ENCODE data around the gene SRPK2.

SRPK2 gene

GRCh38 chr7:105141068-105141467 lies 247.7 kb downstream of the SRPK2 start:
- H3K9ac ChIP-seq (ENCODE audit: low read depth, low read length, poor library complexity, severe bottlenecking), result no peak overlapping the region
- no peak overlapping the region for H2AFZ ChIP-seq (ENCODE audit: low read length)

DNA sequence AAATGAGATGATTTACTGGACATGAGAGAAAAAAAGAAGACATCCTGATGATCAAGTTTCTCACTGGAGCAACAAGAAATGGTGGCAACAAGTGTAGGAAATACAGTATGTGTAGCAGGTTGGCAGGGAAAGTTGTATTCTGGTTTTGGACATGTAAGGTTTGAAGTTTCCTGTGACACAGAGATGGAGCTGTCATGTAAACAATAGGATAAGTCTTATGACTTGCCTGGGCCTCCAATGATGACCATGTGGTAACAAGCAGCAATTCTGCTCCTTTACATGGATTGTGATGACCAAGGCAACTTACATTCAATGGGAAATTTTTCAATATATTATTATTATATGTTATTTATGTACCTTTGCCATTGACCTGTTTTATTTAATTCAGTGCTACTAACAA lies 249.3 kb downstream of the SRPK2 start:
- no peak overlapping the region for H3K4me2 ChIP-seq (ENCODE audit: low read depth, low read length, poor library complexity, severe bottlenecking)
- H4K20me1 ChIP-seq (ENCODE audit: insufficient read depth, low read length, poor library complexity, severe bottlenecking), result peaks cover 4% of the 10 kb centered on the region
- no peaks in the 10 kb centered on the region for H3K9me3 ChIP-seq (ENCODE audit: insufficient read depth, low read depth, low read length)
- peaks cover 31% of the 10 kb centered on the region for H3K79me2 ChIP-seq (ENCODE audit: insufficient read depth, low read length)
- no peak overlapping the region for H3K9ac ChIP-seq (ENCODE audit: low read depth, low read length, poor library complexity, severe bottlenecking)
- no peaks in the 10 kb centered on the region for H3F3A ChIP-seq (ENCODE audit: low read depth)
- no peak overlapping the region for H3K4me3 ChIP-seq (ENCODE audit: low read length, poor library complexity, severe bottlenecking)
- H3K36me3 ChIP-seq (ENCODE audit: insufficient read depth, low read length), result peaks cover 80% of the 10 kb centered on the region
- no peaks in the 10 kb centered on the region for H3K9me2 ChIP-seq (replicated peaks; ENCODE audit: low read depth, low read length)
- TF ChIP-seq EZH2phosphoT487 (IDR thresholded peaks at IDR 0.05; ENCODE audit: borderline replicate concordance) (no peak), CTCF (conservative IDR thresholded peaks at IDR 0.05; ENCODE audit: low read length) (no peak)
- H2AFZ ChIP-seq (ENCODE audit: low read length), result no peak overlapping the region
- no peaks in the 10 kb centered on the region for H3K27me3 ChIP-seq (ENCODE audit: insufficient read depth, low read length, poor library complexity, severe bottlenecking)
- H3K4me1 ChIP-seq (ENCODE audit: insufficient read depth, low read length, poor library complexity, severe bottlenecking), result no peaks in the 10 kb centered on the region

More at GRCh38 chr7:105141068-105141467, 247.7 kb downstream of the SRPK2 start:
- Histone ChIP-seq H3K79me2 (ENCODE audit: insufficient read depth, low read length) (peaks cover 31% of the 10 kb centered on the region), H3K27me3 (ENCODE audit: insufficient read depth, low read length, poor library complexity, severe bottlenecking) (no peaks in the 10 kb centered on the region), H3K9me2 (replicated peaks; ENCODE audit: low read depth, low read length) (no peaks in the 10 kb centered on the region), H3K4me2 (ENCODE audit: low read depth, low read length, poor library complexity, severe bottlenecking) (no peak overlapping the region), H3F3A (ENCODE audit: low read depth) (no peaks in the 10 kb centered on the region), H3K4me3 (ENCODE audit: low read length, poor library complexity, severe bottlenecking) (no peak overlapping the region), H3K9me3 (ENCODE audit: insufficient read depth, low read depth, low read length) (no peaks in the 10 kb centered on the region), H3K4me1 (ENCODE audit: insufficient read depth, low read length, poor library complexity, severe bottlenecking) (no peaks in the 10 kb centered on the region), H3K36me3 (ENCODE audit: insufficient read depth, low read length) (peaks cover 87% of the 10 kb centered on the region), H4K20me1 (ENCODE audit: insufficient read depth, low read length, poor library complexity, severe bottlenecking) (no peaks in the 10 kb centered on the region)
- TF ChIP-seq EZH2phosphoT487 (IDR thresholded peaks at IDR 0.05; ENCODE audit: borderline replicate concordance) (no peak), CTCF (conservative IDR thresholded peaks at IDR 0.05; ENCODE audit: low read length) (peak; percentile 48)

DNA sequence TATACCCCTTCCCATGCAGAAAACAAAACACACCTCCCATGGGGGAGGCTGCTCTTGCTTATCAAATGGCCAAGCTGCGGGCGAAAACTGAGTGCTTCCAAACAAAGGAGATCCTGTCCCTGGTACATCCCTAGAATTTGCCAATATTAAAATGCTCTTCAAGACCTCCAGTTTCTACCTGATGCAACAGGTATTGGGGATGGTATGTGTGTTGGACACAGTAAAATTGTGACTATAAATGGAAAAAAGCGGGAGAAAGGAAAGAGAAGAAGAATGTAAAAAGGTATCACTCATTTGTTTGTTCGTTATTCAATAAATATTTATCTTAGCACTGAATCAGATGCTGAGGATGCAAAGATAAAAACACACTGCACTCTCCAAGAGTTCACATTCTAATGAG lies 250.8 kb downstream of the SRPK2 start:
- H3K79me2 ChIP-seq (ENCODE audit: insufficient read depth, low read length), result peaks cover 34% of the 10 kb centered on the region
- H3K9ac ChIP-seq (ENCODE audit: low read depth, low read length, poor library complexity, severe bottlenecking), result no peak overlapping the region
- H3K4me2 ChIP-seq (ENCODE audit: low read depth, low read length, poor library complexity, severe bottlenecking), result no peak overlapping the region
- H3F3A ChIP-seq (ENCODE audit: low read depth), result no peaks in the 10 kb centered on the region
- no peaks in the 10 kb centered on the region for H3K9me2 ChIP-seq (replicated peaks; ENCODE audit: low read depth, low read length)
- TF ChIP-seq EZH2phosphoT487 (IDR thresholded peaks at IDR 0.05; ENCODE audit: borderline replicate concordance), result no peak
- no peak for TF ChIP-seq CTCF (conservative IDR thresholded peaks at IDR 0.05; ENCODE audit: low read length)
- H3K36me3 ChIP-seq (ENCODE audit: insufficient read depth, low read length), result peaks cover 80% of the 10 kb centered on the region
- H3K4me1 ChIP-seq (ENCODE audit: insufficient read depth, low read length, poor library complexity, severe bottlenecking), result no peaks in the 10 kb centered on the region
- no peaks in the 10 kb centered on the region for H3K9me3 ChIP-seq (ENCODE audit: insufficient read depth, low read depth, low read length)
- peaks cover 5% of the 10 kb centered on the region for H4K20me1 ChIP-seq (ENCODE audit: insufficient read depth, low read length, poor library complexity, severe bottlenecking)
- no peaks in the 10 kb centered on the region for H3K27me3 ChIP-seq (ENCODE audit: insufficient read depth, low read length, poor library complexity, severe bottlenecking)
- H2AFZ ChIP-seq (ENCODE audit: low read length), result no peak overlapping the region
- no peak overlapping the region for H3K4me3 ChIP-seq (ENCODE audit: low read length, poor library complexity, severe bottlenecking)

Measured in Loucy (cell line).